ENCODE data around the gene HNF1B.
"Not testable (repeated sequence)": the region's sequence is repeated elsewhere in the genome, so short reads cannot be mapped to it uniquely, and the experiment has no call there.

HNF1B gene

GRCh38 chr17:37744961-37745800 is at the start of gene HNF1B:
Gene HNF1B, minus strand, starts transcription at chr17:37745059. Its CDS starts 175 bp downstream, at chr17:37744884.
- DNase-seq = no peak

- DNase-seq = no peak
Measured at GRCh38 chr17:37792787-37793186, 47.9 kb upstream of the HNF1B start.

- peak; percentile 36 for DNase-seq
Measured at GRCh38 chr17:37791447-37792399, 46.9 kb upstream of the HNF1B start.

- DNase-seq = no peak
Measured at GRCh38 chr17:37789771-37790541, 45.1 kb upstream of the HNF1B start.

- no peak for DNase-seq
Measured at GRCh38 chr17:37789021-37789565, 44.2 kb upstream of the HNF1B start.

GRCh38 chr17:37788526-37788925 is 43.7 kb upstream of the HNF1B start:
- DNase-seq = no peak

- DNase-seq = no peak
Measured at GRCh38 chr17:37787055-37787757, 42.3 kb upstream of the HNF1B start.

- no peak for DNase-seq
Measured at GRCh38 chr17:37786481-37786880, 41.6 kb upstream of the HNF1B start.

- DNase-seq = not testable (repeated sequence)
Measured at GRCh38 chr17:37782460-37782859, 37.6 kb upstream of the HNF1B start.

- DNase-seq = no peak
Measured at GRCh38 chr17:37781451-37781850, 36.6 kb upstream of the HNF1B start.

- DNase-seq = no peak
Measured at GRCh38 chr17:37779554-37779953, 34.7 kb upstream of the HNF1B start.

GRCh38 chr17:37774504-37774903 is 29.6 kb upstream of the HNF1B start:
- DNase-seq = no peak

GRCh38 chr17:37772982-37773381 is 28.1 kb upstream of the HNF1B start:
- no peak for DNase-seq

GRCh38 chr17:37770631-37771518 is 26.0 kb upstream of the HNF1B start:
- peak; percentile 14 for DNase-seq

GRCh38 chr17:37769050-37769449 is 24.2 kb upstream of the HNF1B start:
- no peak for DNase-seq

- no peak for DNase-seq
Measured at GRCh38 chr17:37768438-37768837, 23.6 kb upstream of the HNF1B start.

GRCh38 chr17:37766971-37767370 is 22.1 kb upstream of the HNF1B start:
- DNase-seq = no peak

- no peak for DNase-seq
Measured at GRCh38 chr17:37764383-37764782, 19.5 kb upstream of the HNF1B start.

- no peak for DNase-seq
Measured at GRCh38 chr17:37762666-37763065, 17.8 kb upstream of the HNF1B start.

GRCh38 chr17:37761961-37762360 is 17.1 kb upstream of the HNF1B start:
- DNase-seq = no peak

GRCh38 chr17:37761059-37761458 is 16.2 kb upstream of the HNF1B start:
- DNase-seq = no peak

Measured in CD4-positive, alpha-beta T cell treated with Interleukin-6 for 4 hours (primary cell).